HepG2 (cell line): Measurements from ENCODE around the gene DCUN1D3. TPM values are rescaled to one million over a fixed set of nuclear protein-coding genes. Genes with fewer than 3 reads are reported as not detected.

Source experiments
- ARNT ChIP-seq: fragments of 450-650 bp; IDR thresholded peaks from 2 replicates; pipeline ENCODE4 v1.6.1; 2017
- ATF1 ChIP-seq: IDR thresholded peaks from 2 replicates; pipeline ENCODE4 v1.6.1; 2016; ENCODE audit warnings: mild to moderate bottlenecking, control low read depth
- CBX1 ChIP-seq: IDR thresholded peaks from one replicate; pipeline ENCODE4 v1.6.1; 2016; ENCODE audit warnings: antibody characterized with exemption, low read depth
- DNMT3B ChIP-seq: conservative IDR thresholded peaks from 2 replicates; pipeline ENCODE4 v1.6.1; 2016; ENCODE audit warnings: missing biosample characterization, control low read depth
- ELF3 ChIP-seq: IDR thresholded peaks from 2 replicates; pipeline ENCODE4 v1.6.1; 2016; ENCODE audit warnings: missing genetic modification reagents, missing compliant biosample characterization
- MAFK ChIP-seq, 2 experiments: IDR thresholded peaks in 1 of 2; conservative IDR thresholded peaks in 1 of 2; 2 replicates each; pipeline ENCODE4 v1.6.1; 2011; ENCODE audit warnings: improper control_type of control experiment in 2 of 2, low read length in 2 of 2
- MIER2 ChIP-seq: IDR thresholded peaks from 2 replicates; pipeline ENCODE4 v1.6.1; 2016; ENCODE audit warnings: missing biosample characterization, missing genetic modification reagents
- MTA3 ChIP-seq: sonication (generic); formaldehyde crosslinking; IDR thresholded peaks from 2 replicates; pipeline ENCODE4 v1.4.0; 2020; ENCODE audit warnings: missing genetic modification reagents
- NCOR1 ChIP-seq: fragments of 200-600 bp; sonication (generic); IDR thresholded peaks from 2 replicates; pipeline ENCODE4 v1.7.0; 2017; ENCODE audit warnings: antibody characterized with exemption, low read length, borderline replicate concordance
- NFKBIZ ChIP-seq: IDR thresholded peaks from 2 replicates; pipeline ENCODE4 v1.6.1; 2018; ENCODE audit warnings: missing genetic modification reagents, missing compliant biosample characterization
- POGZ ChIP-seq: sonication (generic); formaldehyde crosslinking; IDR thresholded peaks from 2 replicates; pipeline ENCODE4 v1.4.0; 2020; ENCODE audit warnings: mild to moderate bottlenecking, missing genetic modification reagents
- REL ChIP-seq: sonication (generic); formaldehyde crosslinking; conservative IDR thresholded peaks from 2 replicates; pipeline ENCODE4 v1.8.0; 2022; ENCODE audit warnings: mild to moderate bottlenecking, missing genetic modification reagents, moderate library complexity
- RFX5 ChIP-seq: IDR thresholded peaks from 2 replicates; pipeline ENCODE4 v1.6.1; 2011; ENCODE audit warnings: low read depth, low read length, improper control_type of control experiment
- SNAI1 ChIP-seq: sonication (generic); formaldehyde crosslinking; IDR thresholded peaks from 2 replicates; pipeline ENCODE4 v1.5.0; 2020; ENCODE audit warnings: mild to moderate bottlenecking, missing genetic modification reagents, borderline replicate concordance
- TAF1 ChIP-seq: sonication (generic); formaldehyde crosslinking; IDR thresholded peaks from 2 replicates; pipeline ENCODE4 v1.4.0; 2020; ENCODE audit warnings: missing genetic modification reagents
- THYN1 ChIP-seq: sonication (generic); formaldehyde crosslinking; IDR thresholded peaks from 2 replicates; pipeline ENCODE4 v1.8.1; 2023; ENCODE audit warnings: low read depth, mild to moderate bottlenecking, moderate library complexity, missing genetic modification reagents, borderline replicate concordance
- TMF1 ChIP-seq: sonication (generic); formaldehyde crosslinking; IDR thresholded peaks from 2 replicates; pipeline ENCODE4 v1.8.1; 2022; ENCODE audit warnings: low read depth, missing genetic modification reagents
- ZNF207 ChIP-seq: fragments of 450-650 bp; IDR thresholded peaks from 2 replicates; pipeline ENCODE4 v1.6.1; 2016; ENCODE audit warnings: antibody characterized with exemption, borderline replicate concordance
- ZNF224 ChIP-seq: sonication (generic); formaldehyde crosslinking; IDR thresholded peaks from 2 replicates; pipeline ENCODE4 v1.5.0; 2020; ENCODE audit warnings: mild to moderate bottlenecking, missing genetic modification reagents
- ZNF546 ChIP-seq: sonication (generic); formaldehyde crosslinking; conservative IDR thresholded peaks from 2 replicates; pipeline ENCODE4 v1.8.1; 2023; ENCODE audit warnings: mild to moderate bottlenecking, missing genetic modification reagents
- ZNF616 ChIP-seq: sonication (generic); formaldehyde crosslinking; IDR thresholded peaks from 2 replicates; pipeline ENCODE4 v1.5.0; 2020; ENCODE audit warnings: low read depth, mild to moderate bottlenecking, missing genetic modification reagents
- ZNF629 ChIP-seq: sonication (generic); formaldehyde crosslinking; conservative IDR thresholded peaks from 2 replicates; pipeline ENCODE4 v1.5.0; 2020; ENCODE audit warnings: missing genetic modification reagents
- ZNF773 ChIP-seq: sonication (generic); formaldehyde crosslinking; IDR thresholded peaks from 2 replicates; pipeline ENCODE4 v1.4.0; 2020; ENCODE audit warnings: missing genetic modification reagents, borderline replicate concordance
- polyA plus RNA-seq, 8 experiments: library from polyadenylated mRNA; depleted of rRNA in 3 of 8; stranded (reverse) in 7 of 8; unstranded in 1 of 8; fragments of >200 nt; fragmentation: Illumina TruSeq in 4 of 8; extraction: Trizol in 4 of 8; gene quantifications; 2 replicates each; pipeline versions ENCODE4 v1.2.1 to v1.2.3, GENCODE V29; 2011 to 2016; ENCODE audit warnings: low read depth in 4 of 8, missing spikeins in 1 of 8, mixed read lengths in 1 of 8; ENCODE audit not compliant: insufficient read depth in 1 of 8
- total RNA-seq, 5 experiments: library from RNA; depleted of rRNA; stranded (reverse); fragments of >200 nt; fragmentation: Illumina TruSeq; extraction: Trizol; gene quantifications; 2 replicates each; pipeline ENCODE4 v1.2.3, GENCODE V29; 2016; ENCODE audit warnings: low read depth in 1 of 5
- TF ChIP-seq, protein P1 (sequence below): sonication (generic); formaldehyde crosslinking; IDR thresholded peaks from 2 replicates; pipeline ENCODE4 v1.5.0; 2020; ENCODE audit warnings: missing genetic modification reagents
- TF ChIP-seq, protein P2 (sequence below): sonication (generic); formaldehyde crosslinking; IDR thresholded peaks from 2 replicates; pipeline ENCODE4 v1.8.0; 2022; ENCODE audit warnings: mild to moderate bottlenecking, missing genetic modification reagents, borderline replicate concordance
- TF ChIP-seq, protein P3 (sequence below): sonication (generic); formaldehyde crosslinking; IDR thresholded peaks from 2 replicates; pipeline ENCODE4 v1.4.0; 2020; ENCODE audit warnings: missing genetic modification reagents
- TF ChIP-seq, protein P4 (sequence below): sonication (generic); formaldehyde crosslinking; IDR thresholded peaks from 2 replicates; pipeline ENCODE4 v1.4.0; 2020; ENCODE audit warnings: missing genetic modification reagents

The DCUN1D3 gene
- total and polyA plus RNA-seq, 2 of the 13 experiments (the other 11 are each of a cell fraction or from before 2014, with no cell fraction given) = 5.0 to 19.3 TPM

DNA sequence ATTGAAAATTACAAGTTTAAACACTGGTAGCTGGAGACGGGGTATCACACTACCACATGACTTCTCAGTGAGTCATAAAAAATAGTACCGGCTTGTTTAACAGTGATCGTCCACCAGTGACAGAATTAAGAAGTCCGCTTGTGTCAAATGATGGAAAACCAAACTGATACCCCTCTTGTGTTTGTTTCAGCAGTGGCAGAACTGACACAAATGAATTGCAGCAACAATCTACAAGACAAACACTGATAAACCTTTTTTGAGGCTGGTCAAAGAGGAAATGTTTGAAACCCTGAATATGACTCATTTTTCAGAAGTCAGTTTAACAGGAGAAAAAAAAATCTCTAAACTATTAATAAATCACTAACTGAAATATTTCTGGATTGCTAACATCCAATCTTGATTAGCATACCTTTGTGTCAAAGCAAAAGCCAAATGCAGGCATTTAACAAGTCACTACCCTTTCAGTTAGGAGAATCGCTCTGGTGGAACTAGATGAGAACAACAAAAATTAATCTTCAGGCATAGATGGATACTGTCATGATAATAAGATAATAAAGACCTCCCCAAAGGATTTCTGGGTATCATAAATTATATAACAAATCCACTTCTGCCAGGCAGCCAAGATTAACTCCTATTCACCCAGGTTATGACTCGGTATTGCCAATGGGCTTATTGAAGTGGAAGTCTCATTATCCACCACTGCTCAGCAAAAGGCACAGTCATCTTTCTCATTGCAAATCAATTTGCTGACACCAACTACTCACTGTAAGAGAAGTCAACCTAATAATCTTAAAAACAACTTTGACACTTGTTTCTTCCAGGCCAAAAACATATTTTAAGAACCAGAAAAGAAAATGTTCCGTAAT, 20.8 kb downstream of the DCUN1D3 start (continued):
- TF ChIP-seq MAFK (conservative IDR thresholded peaks at IDR 0.05 in 1 of 2, IDR thresholded peaks at IDR 0.05 in 1 of 2; ENCODE audit: low read length in 2 of 2) (peak in 1 of 2 experiments; percentile 52; a peak in 2 of 4 replicates), SNAI1 (CRISPR knock-in tag) (no peak), ZNF546 (CRISPR knock-in tag) (no peak), ATF1 (CRISPR knock-in tag) (0 out of 2 replicates have a peak, but pooled peaks have one; percentile 44), MTA3 (no peak), DNMT3B (CRISPR knock-in tag) (0 out of 2 replicates have a peak, but pooled peaks have one; percentile 43), NFKBIZ (CRISPR knock-in tag) (no peak), REL (CRISPR knock-in tag) (no peak), NCOR1 (no peak), ZNF207 (no peak), POGZ (peak; percentile 1; the same call in 1 of the 2 replicates), ZNF224 (CRISPR knock-in tag) (no peak), ARNT (no peak), TMF1 (no peak), CBX1 (no peak), ELF3 (CRISPR knock-in tag) (0 out of 2 replicates have a peak, but pooled peaks have one; percentile 11), RFX5 (no peak), MIER2 (CRISPR knock-in tag) (no peak), TAF1 (no peak), ZNF773 (CRISPR knock-in tag) (no peak), ZNF616 (CRISPR knock-in tag) (no peak), THYN1 (CRISPR knock-in tag) (0 out of 2 replicates have a peak, but pooled peaks have one; percentile 47), ZNF629 (CRISPR knock-in tag) (peak; percentile 60)
- TF ChIP-seq, protein P1, sequence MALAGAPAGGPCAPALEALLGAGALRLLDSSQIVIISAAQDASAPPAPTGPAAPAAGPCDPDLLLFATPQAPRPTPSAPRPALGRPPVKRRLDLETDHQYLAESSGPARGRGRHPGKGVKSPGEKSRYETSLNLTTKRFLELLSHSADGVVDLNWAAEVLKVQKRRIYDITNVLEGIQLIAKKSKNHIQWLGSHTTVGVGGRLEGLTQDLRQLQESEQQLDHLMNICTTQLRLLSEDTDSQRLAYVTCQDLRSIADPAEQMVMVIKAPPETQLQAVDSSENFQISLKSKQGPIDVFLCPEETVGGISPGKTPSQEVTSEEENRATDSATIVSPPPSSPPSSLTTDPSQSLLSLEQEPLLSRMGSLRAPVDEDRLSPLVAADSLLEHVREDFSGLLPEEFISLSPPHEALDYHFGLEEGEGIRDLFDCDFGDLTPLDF (CRISPR knock-in tag) = no peak
- TF ChIP-seq, protein P2, sequence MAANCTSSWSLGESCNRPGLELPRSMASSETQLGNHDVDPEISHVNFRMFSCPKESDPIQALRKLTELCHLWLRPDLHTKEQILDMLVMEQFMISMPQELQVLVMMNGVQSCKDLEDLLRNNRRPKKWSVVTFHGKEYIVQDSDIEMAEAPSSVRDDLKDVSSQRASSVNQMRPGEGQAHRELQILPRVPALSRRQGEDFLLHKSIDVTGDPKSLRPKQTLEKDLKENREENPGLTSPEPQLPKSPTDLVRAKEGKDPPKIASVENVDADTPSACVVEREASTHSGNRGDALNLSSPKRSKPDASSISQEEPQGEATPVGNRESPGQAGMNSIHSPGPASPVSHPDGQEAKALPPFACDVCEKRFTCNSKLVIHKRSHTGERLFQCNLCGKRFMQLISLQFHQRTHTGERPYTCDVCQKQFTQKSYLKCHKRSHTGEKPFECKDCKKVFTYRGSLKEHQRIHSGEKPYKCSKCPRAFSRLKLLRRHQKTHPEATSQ = 0 out of 2 replicates have a peak, but pooled peaks have one; percentile 56
- TF ChIP-seq, protein P3, sequence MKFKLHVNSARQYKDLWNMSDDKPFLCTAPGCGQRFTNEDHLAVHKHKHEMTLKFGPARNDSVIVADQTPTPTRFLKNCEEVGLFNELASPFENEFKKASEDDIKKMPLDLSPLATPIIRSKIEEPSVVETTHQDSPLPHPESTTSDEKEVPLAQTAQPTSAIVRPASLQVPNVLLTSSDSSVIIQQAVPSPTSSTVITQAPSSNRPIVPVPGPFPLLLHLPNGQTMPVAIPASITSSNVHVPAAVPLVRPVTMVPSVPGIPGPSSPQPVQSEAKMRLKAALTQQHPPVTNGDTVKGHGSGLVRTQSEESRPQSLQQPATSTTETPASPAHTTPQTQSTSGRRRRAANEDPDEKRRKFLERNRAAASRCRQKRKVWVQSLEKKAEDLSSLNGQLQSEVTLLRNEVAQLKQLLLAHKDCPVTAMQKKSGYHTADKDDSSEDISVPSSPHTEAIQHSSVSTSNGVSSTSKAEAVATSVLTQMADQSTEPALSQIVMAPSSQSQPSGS (CRISPR knock-in tag) = no peak
- TF ChIP-seq, protein P4, sequence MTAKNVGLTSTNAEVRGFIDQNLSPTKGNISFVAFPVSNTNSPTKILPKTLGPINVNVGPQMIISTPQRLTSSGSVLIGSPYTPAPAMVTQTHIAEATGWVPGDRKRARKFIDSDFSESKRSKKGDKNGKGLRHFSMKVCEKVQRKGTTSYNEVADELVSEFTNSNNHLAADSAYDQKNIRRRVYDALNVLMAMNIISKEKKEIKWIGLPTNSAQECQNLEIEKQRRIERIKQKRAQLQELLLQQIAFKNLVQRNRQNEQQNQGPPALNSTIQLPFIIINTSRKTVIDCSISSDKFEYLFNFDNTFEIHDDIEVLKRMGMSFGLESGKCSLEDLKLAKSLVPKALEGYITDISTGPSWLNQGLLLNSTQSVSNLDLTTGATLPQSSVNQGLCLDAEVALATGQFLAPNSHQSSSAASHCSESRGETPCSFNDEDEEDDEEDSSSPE (CRISPR knock-in tag) = 0 out of 2 replicates have a peak, but pooled peaks have one; percentile 7
